ENCODE measurements around the gene ZNF101. TPM values are rescaled to one million over a fixed set of nuclear protein-coding genes. Genes with fewer than 3 reads are reported as not detected.

The ZNF101 gene
- total and polyA plus RNA-seq, 2 of the 4 experiments (the other 2 are of a cell fraction) = 2.8 to 7.3 TPM

- Histone ChIP-seq H3K9me3 (ENCODE audit: control insufficient read depth, insufficient read depth, low read length) (no peaks in the 10 kb centered on the region), H3K27me3 (ENCODE audit: control insufficient read depth, insufficient read depth, low read length) (no peaks in the 10 kb centered on the region), H4K8ac (ENCODE audit: low read depth in 2 of 2, low read length in 2 of 2) (peak overlapping the region; percentile 39 to 90), H2BK120ac (ENCODE audit: low read depth, low read length) (no peak overlapping the region), H3K4me1 (ENCODE audit: control insufficient read depth, insufficient read depth, low read length) (peaks cover 7% of the 10 kb centered on the region; the same call in 1 of the 2 replicates), H2BK20ac (ENCODE audit: low read depth, low read length) (no peak overlapping the region), H3K79me1 (ENCODE audit: low read depth in 1 of 2, low read length in 2 of 2) (peaks cover 20 to 42% of the 10 kb centered on the region in 2 experiments), H2BK15ac (ENCODE audit: low read depth, low read length) (no peak overlapping the region), H3K9me1 (ENCODE audit: insufficient read depth, low read length) (peaks cover 22% of the 10 kb centered on the region), H4K91ac (ENCODE audit: insufficient read depth, low read depth, low read length) (no peak overlapping the region), H3K14ac (replicated peaks; ENCODE audit: low read depth, low read length) (peak overlapping the region; percentile 35; the same call in 1 of the 2 replicates), H3K27ac (ENCODE audit: insufficient read depth, low read length) (peak overlapping the region; percentile 26; the same call in 1 of the 2 replicates), H3K36me3 (ENCODE audit: control insufficient read depth, insufficient read depth, low read length) (peaks cover 21% of the 10 kb centered on the region), H3K4ac (ENCODE audit: low read depth, low read length) (peak overlapping the region; percentile 61), H4K20me1 (ENCODE audit: insufficient read depth, low read length) (peaks cover 38% of the 10 kb centered on the region), H3K4me3 (ENCODE audit: insufficient read depth, low read depth, low read length) (peak overlapping the region; percentile 78), H3K9ac (ENCODE audit: low read depth, low read length) (peak overlapping the region; percentile 62), H2AFZ (replicated peaks; ENCODE audit: low read length, poor library complexity) (peak overlapping the region; percentile 90), H3K56ac (ENCODE audit: extremely low read depth, insufficient read depth, low read length) (0 out of 2 replicates have a peak overlapping the region, but pooled peaks have one; percentile 32), H2AK9ac (replicated peaks; ENCODE audit: low read depth, low read length, poor library complexity) (peak overlapping the region; percentile 68), H2BK5ac (ENCODE audit: low read depth, low read length, poor library complexity, severe bottlenecking) (peak overlapping the region; percentile 19), H4K5ac (ENCODE audit: low read depth, low read length) (no peak overlapping the region), H2AK5ac (ENCODE audit: low read depth, low read length) (peak overlapping the region; percentile 88), H3K18ac (ENCODE audit: low read depth, low read length) (no peak overlapping the region), H3K23ac (ENCODE audit: low read depth, low read length) (peak overlapping the region; percentile 76), H3K4me2 (ENCODE audit: low read depth, low read length) (peak overlapping the region; percentile 92)
- TF ChIP-seq MXI1 (IDR thresholded peaks at IDR 0.05; ENCODE audit: borderline replicate concordance, low read depth, low read length) = no peak
- peak; percentile 25; the same call in 1 of the 2 replicates for TF ChIP-seq CEBPB (IDR thresholded peaks at IDR 0.05; ENCODE audit: low read depth, low read length)
- no TSS peak for BruUV-seq (replicated peaks)
- intact Hi-C loops (cut with micrococcal nuclease) (loop anchor here (2.0 kb wide), 1 partner anchor 114 kb away; no protein-coding TSS in a partner anchor), dilution Hi-C loops (cut with HindIII; ENCODE audit: low sequenced_read_pairs, unreplicated experiment) (no loop called here), in situ Hi-C loops (cut with MboI; ENCODE audit: low sequenced_read_pairs) (no loop called here)
- DNase-seq (peak; percentile 4), ATAC-seq (ENCODE audit: low read depth) (peak; percentile 0; the same call in 1 of the 2 replicates)
- ChIA-PET POLR2A (ENCODE audit: unreplicated experiment) (no interaction called here), CTCF (no interaction called here)
- 14% methylated on average over 1 of the region's 17 CpGs; no CpG with 5 or more reads in 1 of the 2 experiments for WGBS, 2 experiments (ENCODE audit: extremely low coverage in 2 of 2, insufficient read length in 1 of 2)
Observed at GRCh38 chr19:19662871-19663255, 5.8 kb upstream of the ZNF101 start.
